HCT116 (cell line): ENCODE results near the gene EYA4.

ENCODE experiments used
- CTCF ChIP-seq, 3 experiments: fragments of 200-600 bp in 1 of 3; sonication (generic) in 1 of 3; IDR thresholded peaks in 2 of 3; conservative IDR thresholded peaks in 1 of 3; 2 replicates each; pipeline ENCODE4 v1.5.1; 2012 to 2017; ENCODE audit warnings: low read depth in 2 of 3, low read length in 2 of 3, antibody characterized with exemption in 1 of 3, borderline replicate concordance in 1 of 3, control low read depth in 1 of 3, mild to moderate bottlenecking in 1 of 3, mixed read lengths in 1 of 3, mixed run types in 1 of 3, moderate library complexity in 1 of 3; ENCODE audit not compliant: insufficient read depth in 1 of 3
- MAX ChIP-seq: IDR thresholded peaks from 2 replicates; pipeline ENCODE4 v1.6.1; 2012
- POLR2A ChIP-seq: IDR thresholded peaks from 2 replicates; pipeline ENCODE4 v1.7.0; 2011; ENCODE audit warnings: borderline replicate concordance; ENCODE audit not compliant: insufficient read depth, insufficient read length; ENCODE audit errors: extremely low read depth
- POLR2AphosphoS5 ChIP-seq: IDR thresholded peaks from 2 replicates; pipeline ENCODE4 v1.6.1; 2011; ENCODE audit warnings: mild to moderate bottlenecking, low read depth, low read length, moderate library complexity
- SIN3A ChIP-seq: IDR thresholded peaks from 2 replicates; pipeline ENCODE4 v1.6.1; 2012; ENCODE audit warnings: low read depth
- ZNF274 ChIP-seq: fragments of 200-500 bp; sonication (Bioruptor generic); IDR thresholded peaks from 2 replicates; pipeline ENCODE4 v1.6.1; 2014; ENCODE audit warnings: mild to moderate bottlenecking, low read depth, low read length, inconsistent platforms

- no peak for TF ChIP-seq POLR2A
- TF ChIP-seq SIN3A: no peak
- TF ChIP-seq POLR2AphosphoS5: no peak
- no peak for TF ChIP-seq CTCF (IDR thresholded peaks at IDR 0.05 in 2 of 3, conservative IDR thresholded peaks at IDR 0.05 in 1 of 3; ENCODE audit: borderline replicate concordance in 1 of 3, insufficient read depth in 1 of 3, low read depth in 2 of 3, low read length in 2 of 3)
- no peak for TF ChIP-seq MAX
- TF ChIP-seq ZNF274: no peak
These were observed 49.8 kb downstream of the EYA4 start for GRCh38 chr6:133290930-133291329.
